GM12801 (cell line): Measurements from ENCODE around the gene PCDHB10.
"Not testable (repeated sequence)": the region's sequence is repeated elsewhere in the genome, so short reads cannot be mapped to it uniquely, and the experiment has no call there.

ENCODE experiments used
- TF ChIP-seq, protein P1 (sequence below): IDR thresholded peaks from one replicate; pipeline ENCODE4 v1.5.1; 2011; ENCODE audit warnings: control low read depth; ENCODE audit not compliant: insufficient read length; ENCODE audit errors: extremely low read depth

Gene PCDHB10

DNA sequence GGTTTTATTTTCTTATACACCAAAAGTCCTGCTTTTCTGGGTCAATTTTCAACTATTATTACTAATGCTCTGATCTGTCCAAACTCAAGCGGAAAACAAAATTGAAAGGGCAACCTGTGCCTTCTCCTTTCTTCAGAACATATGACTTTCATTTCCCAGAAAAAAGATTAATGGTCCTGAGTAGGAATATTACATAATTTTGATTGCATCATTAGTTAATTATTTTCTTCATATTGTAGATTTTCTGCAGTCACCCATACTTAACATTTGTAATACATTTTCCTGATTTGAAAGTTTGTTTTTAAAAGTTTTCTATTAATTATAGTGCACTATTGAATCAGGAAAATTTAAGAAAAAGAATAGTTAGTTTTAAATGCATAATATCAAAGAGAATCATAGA is 16.2 kb upstream of the PCDHB10 start:
- TF ChIP-seq, protein P1, sequence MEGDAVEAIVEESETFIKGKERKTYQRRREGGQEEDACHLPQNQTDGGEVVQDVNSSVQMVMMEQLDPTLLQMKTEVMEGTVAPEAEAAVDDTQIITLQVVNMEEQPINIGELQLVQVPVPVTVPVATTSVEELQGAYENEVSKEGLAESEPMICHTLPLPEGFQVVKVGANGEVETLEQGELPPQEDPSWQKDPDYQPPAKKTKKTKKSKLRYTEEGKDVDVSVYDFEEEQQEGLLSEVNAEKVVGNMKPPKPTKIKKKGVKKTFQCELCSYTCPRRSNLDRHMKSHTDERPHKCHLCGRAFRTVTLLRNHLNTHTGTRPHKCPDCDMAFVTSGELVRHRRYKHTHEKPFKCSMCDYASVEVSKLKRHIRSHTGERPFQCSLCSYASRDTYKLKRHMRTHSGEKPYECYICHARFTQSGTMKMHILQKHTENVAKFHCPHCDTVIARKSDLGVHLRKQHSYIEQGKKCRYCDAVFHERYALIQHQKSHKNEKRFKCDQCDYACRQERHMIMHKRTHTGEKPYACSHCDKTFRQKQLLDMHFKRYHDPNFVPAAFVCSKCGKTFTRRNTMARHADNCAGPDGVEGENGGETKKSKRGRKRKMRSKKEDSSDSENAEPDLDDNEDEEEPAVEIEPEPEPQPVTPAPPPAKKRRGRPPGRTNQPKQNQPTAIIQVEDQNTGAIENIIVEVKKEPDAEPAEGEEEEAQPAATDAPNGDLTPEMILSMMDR, result no peak

DNA sequence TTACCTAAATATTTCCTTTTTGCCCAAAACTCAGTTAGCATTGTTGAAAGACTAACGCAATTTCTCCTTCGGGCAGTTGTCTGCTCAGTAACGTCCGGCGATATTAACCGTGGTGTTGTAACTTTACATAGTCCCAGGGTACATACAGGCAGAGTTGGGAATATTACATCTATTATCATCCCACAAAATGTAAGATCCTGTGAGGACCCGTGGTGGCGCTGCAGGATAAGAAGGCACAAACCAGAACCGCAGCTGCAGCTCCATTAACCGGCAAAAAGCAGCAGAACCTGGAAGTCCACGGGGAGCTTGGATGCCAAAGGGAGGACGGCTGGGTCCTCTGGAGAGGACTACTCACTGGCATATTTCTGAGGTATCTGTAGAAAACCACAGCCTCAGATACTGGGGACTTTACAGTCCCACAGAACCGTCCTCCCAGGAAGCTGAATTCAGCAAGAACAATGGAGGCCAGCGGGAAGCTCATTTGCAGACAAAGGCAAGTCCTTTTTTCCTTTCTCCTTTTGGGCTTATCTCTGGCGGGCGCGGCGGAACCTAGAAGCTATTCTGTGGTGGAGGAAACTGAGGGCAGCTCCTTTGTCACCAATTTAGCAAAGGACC is 14.5 kb upstream of the PCDHB10 start, which contains the start of gene PCDHB8:
TSS of gene PCDHB8 (plus strand) at position 214 of the 615 bp plus-strand sequence. CDS start at position 459, 245 bp downstream.
- TF ChIP-seq, protein P1, result not testable (repeated sequence)

DNA sequence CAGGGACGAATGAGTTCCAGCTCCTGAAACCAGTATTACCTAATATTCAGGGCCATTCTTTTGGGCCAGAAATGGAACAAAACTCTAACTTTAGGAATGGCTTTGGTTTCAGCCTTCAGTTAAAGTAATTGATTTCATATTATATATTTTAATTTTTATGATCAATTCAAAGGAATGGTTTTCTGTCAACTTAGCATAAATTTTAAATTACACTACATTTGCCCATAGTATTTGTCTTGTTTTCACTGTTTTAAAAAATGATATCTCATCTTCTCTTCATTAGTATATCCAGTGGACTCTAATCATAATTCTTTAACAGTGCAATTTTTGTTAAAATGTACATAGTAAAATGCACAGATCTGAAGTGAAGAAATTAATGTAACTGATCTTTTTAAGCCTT is 11.8 kb upstream of the PCDHB10 start:
- TF ChIP-seq, protein P1, result no peak

DNA sequence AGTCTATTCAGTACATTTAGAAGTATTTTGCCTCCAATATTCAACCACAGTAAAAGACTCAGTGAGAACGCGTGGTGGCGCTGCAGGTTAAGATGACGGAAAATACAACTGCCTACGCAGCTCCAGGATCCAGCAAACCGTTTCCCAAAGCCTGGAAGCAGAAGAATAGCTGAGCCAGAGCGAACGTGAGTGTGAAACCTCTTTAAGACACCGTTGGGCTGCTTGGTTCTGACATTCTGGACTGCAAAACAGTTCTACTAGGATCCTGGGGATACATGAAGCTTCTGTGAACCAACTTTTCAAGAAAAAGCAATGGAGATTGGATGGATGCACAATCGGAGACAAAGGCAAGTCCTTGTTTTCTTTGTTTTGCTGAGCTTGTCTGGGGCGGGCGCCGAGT is 9.9 kb upstream of the PCDHB10 start, which contains the start of gene PCDHB16:
TSS of gene PCDHB16 (plus strand) at position 140 of the 400 bp plus-strand sequence. CDS start at position 313, 173 bp downstream.
- TF ChIP-seq, protein P1, result no peak

DNA sequence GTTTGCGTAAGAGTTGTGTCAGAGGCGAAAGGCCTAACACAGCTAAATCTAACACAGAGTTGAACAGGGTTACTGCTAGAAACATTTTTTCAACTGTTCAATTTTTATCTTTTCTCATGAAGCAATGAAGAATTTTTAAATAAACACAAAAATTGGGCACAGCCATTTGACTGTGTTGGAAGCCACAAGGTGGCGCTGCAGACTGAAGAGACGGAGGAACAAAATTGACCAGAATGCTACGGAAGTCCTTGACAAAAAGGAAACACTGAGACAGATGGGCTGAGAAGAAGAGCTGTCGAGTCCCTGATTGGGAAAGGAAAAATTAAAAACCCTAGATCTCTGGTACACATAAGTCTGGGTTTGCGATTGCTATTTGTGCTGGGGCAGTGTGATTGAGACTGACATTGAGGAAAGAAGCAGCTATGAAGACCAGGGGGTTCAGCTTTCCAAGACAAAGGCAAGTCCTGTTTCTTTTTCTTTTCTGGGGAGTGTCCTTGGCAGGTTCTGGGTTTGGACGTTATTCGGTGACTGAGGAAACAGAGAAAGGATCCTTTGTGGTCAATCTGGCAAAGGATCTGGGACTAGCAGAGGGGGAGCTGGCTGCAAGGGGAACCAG is 5.1 kb upstream of the PCDHB10 start, which contains the start of gene PCDHB9:
TSS of gene PCDHB9 (plus strand) at position 265 of the 616 bp plus-strand sequence. CDS start at position 423, 158 bp downstream.
- TF ChIP-seq, protein P1, result no peak

DNA sequence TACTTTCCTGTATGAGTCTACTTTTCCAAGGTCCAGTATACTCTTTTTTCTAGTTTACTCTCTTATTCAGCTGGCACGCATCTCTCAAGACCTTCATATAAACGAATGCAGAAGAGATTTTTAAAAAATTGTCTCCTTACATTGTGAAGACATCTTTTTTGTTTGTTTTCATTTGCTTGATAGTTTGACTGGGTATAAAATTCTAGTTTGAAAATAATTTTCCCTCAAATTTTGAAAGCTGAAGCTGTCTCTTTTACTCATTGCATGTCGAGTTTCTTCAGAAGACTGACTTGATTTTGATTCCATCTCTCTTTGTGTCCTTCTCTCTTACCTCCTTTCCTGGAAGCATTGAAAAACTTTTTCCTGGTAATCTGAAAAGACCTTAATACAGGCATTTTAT is 4.2 kb downstream of the PCDHB10 start:
- TF ChIP-seq, protein P1, result no peak

DNA sequence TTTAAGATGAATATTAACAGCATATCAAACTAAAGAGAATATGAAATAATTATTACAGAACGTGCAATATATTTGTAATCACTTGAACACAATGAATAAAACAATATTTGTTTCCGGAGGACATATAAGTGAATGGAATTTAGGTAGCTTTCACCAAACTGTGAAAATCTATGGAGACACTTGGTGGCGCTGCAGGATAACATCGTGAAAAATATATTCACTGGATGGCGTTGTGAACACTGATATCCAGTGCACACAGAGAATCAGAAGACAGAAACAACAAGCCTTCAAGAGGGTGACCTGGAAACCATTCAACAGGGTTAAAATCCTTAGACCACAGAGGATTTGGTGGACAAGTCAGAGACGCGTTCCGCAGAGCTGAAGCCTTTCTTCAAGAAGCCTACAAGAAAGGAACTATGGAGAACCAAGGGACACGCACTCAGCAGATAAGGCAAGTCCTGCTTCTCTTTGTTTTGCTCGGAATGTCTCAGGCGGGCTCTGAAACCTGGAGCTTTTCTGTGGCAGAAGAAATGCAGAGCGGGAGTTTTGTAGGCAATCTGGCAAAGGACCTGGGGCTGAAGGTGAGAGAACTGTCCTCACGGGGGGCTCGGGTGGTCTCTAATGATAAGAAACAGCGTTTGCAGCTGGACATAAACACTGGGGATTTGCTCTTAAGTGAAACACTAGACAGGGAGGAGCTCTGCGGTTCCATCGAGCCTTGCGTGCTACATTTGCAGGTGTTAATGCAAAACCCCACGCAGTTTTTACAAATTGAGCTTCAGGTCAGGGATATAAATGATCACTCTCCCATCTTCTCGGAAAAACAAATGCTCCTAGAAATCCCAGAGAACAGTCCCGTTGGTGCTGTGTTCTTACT is 7.4 kb downstream of the PCDHB10 start, which contains the start of gene PCDHB11:
TSS of gene PCDHB11 (plus strand) at position 269 of the 877 bp plus-strand sequence. CDS start at position 417, 148 bp downstream.
- TF ChIP-seq, protein P1, result no peak
